ENCODE results near the gene FAXDC2. TPM values are rescaled to one million over a fixed set of nuclear protein-coding genes. Genes with fewer than 3 reads are reported as not detected.
A peak's percentile ranks its signal among the peaks of the same experiment; 100 is the strongest.

Gene FAXDC2
- total RNA-seq, 2 donors from 2014 or later: 0.43 TPM; not detected in 1

DNA sequence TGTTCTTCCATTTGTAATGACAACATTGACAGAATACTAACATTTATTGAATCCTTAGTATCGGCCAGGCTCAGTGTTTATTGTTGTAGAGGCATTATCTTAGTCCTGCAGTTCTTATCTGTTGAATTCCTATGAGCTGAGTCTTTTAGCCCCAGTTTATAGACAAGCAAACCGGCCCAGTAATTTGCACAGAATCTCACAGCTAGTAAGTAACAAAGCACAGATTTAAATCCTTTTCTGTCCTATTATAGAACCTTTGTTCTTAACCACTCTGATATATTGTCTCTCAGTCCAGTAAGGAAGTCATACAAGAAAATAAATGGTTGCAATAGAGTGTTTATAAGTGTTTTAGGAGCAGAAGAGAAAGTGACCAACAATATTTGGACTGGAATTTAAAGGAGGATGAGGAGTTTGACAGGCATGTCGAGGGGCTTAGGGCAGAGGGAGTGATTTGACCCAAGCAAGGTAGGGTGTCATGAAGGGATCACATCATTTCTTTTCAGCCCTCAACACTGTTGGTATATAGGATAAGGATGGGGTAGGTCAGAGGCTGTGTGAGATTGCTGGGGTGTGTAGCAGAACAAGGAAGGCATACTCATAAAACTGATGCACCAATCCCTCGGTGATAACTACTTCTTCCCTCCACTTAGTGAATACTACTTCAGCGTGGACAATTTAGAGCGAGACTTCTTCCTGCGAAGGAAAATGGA is 55.7 kb downstream of the FAXDC2 start:
- DNase-seq (no peak), ATAC-seq (replicated peaks in 1 of 2) (no peak)
- Mint-ChIP-seq H3K27ac (peak overlapping the region; percentile 12), H3K36me3 (ENCODE audit: insufficient read depth in 2 of 2) (peaks cover 8 to 37% of the 10 kb centered on the region in 2 donors), H3K27me3 (ENCODE audit: low read depth) (no peaks in the 10 kb centered on the region), H3K4me1 (ENCODE audit: low read depth) (peaks cover 6% of the 10 kb centered on the region), H3K4me3 (no peak overlapping the region), H3K9me3 (no peaks in the 10 kb centered on the region)

DNA sequence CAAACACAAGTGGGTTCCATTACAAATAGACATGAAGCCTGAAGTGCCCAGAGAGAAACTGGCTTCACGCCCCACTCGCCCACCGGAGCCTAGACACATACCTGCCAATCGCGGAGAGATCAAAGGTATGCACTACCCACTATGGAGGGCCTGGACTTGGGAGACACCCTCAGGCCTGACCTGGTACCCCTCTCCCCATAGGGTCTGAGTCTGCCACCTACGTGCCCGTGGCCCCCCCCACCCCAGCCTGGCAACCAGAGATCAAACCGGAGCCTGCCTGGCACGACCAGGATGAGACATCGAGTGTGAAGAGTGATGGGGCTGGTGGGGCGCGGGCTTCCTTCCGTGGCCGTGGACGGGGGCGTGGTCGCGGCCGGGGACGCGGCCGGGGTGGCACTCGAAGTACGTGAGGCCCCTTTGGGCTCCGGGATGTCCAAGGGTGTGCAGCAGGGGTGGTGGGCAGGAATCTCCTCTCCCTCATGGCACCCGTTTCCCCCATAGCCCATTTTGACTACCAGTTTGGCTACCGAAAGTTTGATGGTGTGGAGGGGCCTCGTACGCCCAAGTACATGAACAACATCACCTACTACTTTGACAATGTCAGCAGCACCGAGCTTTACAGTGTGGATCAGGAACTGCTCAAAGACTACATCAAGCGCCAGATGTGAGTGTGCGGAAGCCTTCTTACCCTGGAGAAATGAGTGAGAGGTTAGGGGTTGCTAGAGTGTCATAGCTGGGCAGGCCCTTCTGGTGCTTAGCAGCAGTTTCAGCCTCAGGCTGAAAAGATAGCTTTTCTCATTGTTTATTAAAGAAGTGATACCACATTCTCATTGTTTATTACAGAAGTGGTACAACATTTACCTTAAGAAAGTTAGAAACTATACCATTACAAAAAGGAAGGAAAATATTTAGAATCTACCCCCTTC is 56.5 kb downstream of the FAXDC2 start:
- Mint-ChIP-seq H3K9me3 (no peaks in the 10 kb centered on the region), H3K4me1 (ENCODE audit: low read depth) (no peaks in the 10 kb centered on the region), H3K4me3 (no peak overlapping the region), H3K36me3 (ENCODE audit: insufficient read depth in 2 of 2) (peaks cover 8 to 34% of the 10 kb centered on the region in 2 donors), H3K27me3 (ENCODE audit: low read depth) (no peaks in the 10 kb centered on the region), H3K27ac (no peak overlapping the region)
- no peak for DNase-seq
- ATAC-seq (replicated peaks in 1 of 2): no peak

DNA sequence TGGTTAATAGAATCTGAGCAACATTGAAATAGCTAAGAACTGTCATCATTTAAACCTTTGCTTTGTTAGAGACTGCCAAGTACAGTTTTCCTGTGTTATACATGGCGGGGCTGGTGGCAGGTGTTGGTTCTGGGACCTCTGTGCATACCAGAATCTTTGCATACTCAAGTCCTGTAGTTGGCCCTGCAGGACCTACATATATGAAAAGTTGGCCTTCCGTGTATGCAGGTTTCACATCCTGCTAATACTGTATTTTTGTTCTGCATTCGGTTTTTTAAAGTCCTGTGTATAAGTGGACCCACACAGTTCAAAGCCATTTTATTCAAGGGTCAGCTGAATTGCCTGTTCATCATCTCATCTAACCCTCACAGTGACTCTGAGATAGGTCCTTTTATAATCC is 58.9 kb downstream of the FAXDC2 start:
- H3K4me1 Mint-ChIP-seq (ENCODE audit: low read depth): peaks cover 8% of the 10 kb centered on the region
- ATAC-seq (replicated peaks in 1 of 2): no peak
- H3K27ac Mint-ChIP-seq: no peak overlapping the region
- H3K27me3 Mint-ChIP-seq (ENCODE audit: low read depth): no peaks in the 10 kb centered on the region
- no peak overlapping the region for H3K4me3 Mint-ChIP-seq
- no peaks in the 10 kb centered on the region for H3K9me3 Mint-ChIP-seq
- H3K36me3 Mint-ChIP-seq (ENCODE audit: insufficient read depth in 2 of 2): peaks cover 7 to 24% of the 10 kb centered on the region in 2 donors
- DNase-seq: no peak

DNA sequence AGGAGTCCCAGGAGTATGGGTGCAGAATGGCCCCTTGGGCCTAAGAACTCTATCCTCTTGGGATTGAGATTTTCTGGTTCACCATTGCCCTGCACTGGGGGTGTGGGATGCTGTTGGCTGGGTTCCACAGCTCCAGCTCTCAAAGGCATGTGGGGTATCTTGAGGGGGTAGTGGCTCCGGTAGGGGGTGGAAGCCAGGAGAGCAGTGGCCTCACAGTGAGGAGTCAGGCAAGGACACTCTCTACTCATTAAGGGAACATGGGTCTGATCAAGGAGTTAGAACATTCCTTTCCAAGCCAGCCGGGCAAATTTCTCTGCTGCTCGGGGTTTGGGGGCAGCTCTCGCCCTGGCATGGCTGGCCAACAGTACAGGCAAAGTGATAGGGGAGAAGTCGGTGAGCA is 62.2 kb downstream of the FAXDC2 start:
- DNase-seq: no peak
- Mint-ChIP-seq H3K27ac (peak overlapping the region; percentile 83), H3K27me3 (ENCODE audit: low read depth) (no peaks in the 10 kb centered on the region), H3K9me3 (no peaks in the 10 kb centered on the region), H3K4me1 (ENCODE audit: low read depth) (peaks cover 36% of the 10 kb centered on the region), H3K4me3 (no peak overlapping the region), H3K36me3 (ENCODE audit: insufficient read depth in 2 of 2) (peaks cover 2 to 10% of the 10 kb centered on the region in 2 donors)
- ATAC-seq (replicated peaks in 1 of 2): no peak

DNA sequence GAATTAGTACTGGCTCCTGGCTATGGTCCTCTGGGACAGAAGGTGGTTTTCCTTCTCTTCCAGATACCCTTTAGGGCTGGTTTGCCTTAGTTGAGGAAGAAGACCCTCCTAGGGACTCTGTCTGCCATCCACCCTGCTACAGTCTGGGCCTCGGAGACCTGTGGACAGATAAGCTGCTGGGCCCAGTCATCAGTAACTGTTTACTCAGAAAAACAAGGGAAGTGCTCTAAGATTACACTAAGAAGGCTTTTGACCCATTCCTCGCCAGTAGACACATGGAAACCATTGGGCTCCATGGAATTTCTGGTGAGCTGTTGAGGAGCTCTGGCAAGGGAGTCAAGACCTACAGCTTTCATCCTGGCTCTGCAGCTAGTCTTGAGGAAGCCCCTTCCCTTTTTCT is 64.0 kb downstream of the FAXDC2 start:
- DNase-seq (no peak), ATAC-seq (replicated peaks in 1 of 2) (no peak)
- Mint-ChIP-seq H3K27me3 (ENCODE audit: low read depth) (no peaks in the 10 kb centered on the region), H3K9me3 (no peaks in the 10 kb centered on the region), H3K36me3 (ENCODE audit: insufficient read depth in 2 of 2) (peaks cover 0 to 7% of the 10 kb centered on the region in 2 donors), H3K27ac (peak overlapping the region; percentile 58), H3K4me3 (no peak overlapping the region), H3K4me1 (ENCODE audit: low read depth) (peaks cover 53% of the 10 kb centered on the region)

DNA sequence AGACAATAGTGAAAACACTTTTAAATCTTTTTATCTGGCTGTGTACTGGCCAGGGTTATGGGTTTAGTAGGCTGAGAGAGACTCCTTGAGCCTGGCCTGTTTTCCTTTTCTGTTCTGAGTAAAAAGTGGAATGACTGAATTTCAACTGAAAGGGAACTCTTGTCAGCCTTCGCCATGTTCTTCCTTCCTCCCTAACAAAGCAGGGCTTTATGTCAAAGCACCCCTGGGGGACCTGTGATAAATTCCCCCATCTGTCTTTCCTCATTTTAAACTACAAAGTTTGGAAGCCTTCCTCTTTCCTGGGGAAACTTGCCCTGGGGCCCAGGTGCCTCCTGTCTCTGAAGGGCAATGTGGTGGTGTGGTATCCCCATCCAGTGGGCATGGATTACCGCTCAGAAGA is 65.5 kb downstream of the FAXDC2 start:
- Mint-ChIP-seq H3K4me3 (peak overlapping the region in 1 of 2 donors; percentile 42), H3K27me3 (ENCODE audit: low read depth) (no peaks in the 10 kb centered on the region), H3K27ac (peak overlapping the region; percentile 90), H3K36me3 (ENCODE audit: insufficient read depth in 2 of 2) (no peaks in the 10 kb centered on the region), H3K4me1 (ENCODE audit: low read depth) (peaks cover 69% of the 10 kb centered on the region), H3K9me3 (no peaks in the 10 kb centered on the region)
- DNase-seq (no peak), ATAC-seq (replicated peaks in 1 of 2) (no peak)

DNA sequence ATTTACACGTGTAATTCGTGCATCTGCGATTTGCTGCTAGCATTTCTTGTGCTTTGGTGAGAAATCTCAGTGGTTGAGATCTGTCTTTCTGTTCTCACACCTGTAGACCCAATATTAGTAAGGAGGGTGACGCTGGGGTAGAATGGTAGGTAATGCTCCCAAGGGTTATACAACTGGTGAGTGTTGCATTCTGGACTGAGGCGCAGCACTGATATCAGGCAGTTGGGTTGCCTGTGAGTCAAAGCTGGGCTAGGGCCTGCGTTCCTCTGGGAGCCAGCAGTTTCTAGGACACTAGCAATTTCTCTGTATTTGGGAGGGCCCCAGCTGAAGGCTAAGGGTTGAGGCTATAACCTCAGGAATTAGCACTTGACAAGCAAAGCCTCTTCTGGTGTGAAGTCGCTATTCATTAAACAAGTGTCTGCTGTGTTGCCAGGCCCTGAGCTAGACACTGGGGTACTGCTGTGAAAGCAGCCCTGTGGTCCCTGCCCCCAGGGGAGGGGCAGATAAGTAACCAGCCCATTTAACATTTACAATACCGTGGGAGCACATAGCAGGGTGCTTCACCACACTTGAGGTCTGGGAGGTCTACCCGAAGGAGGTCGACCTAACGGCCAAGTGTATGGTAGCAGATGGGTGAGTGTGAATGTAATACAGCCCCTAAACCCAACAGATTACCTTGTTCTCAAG is 66.5 kb downstream of the FAXDC2 start:
- DNase-seq (no peak), ATAC-seq (replicated peaks in 1 of 2) (peak; percentile 29 to 31)
- Mint-ChIP-seq H3K4me3 (peak overlapping the region in 1 of 2 donors; percentile 16), H3K27ac (peak overlapping the region; percentile 80), H3K4me1 (ENCODE audit: low read depth) (peaks cover 78% of the 10 kb centered on the region), H3K27me3 (ENCODE audit: low read depth) (no peaks in the 10 kb centered on the region), H3K36me3 (ENCODE audit: insufficient read depth in 2 of 2) (no peaks in the 10 kb centered on the region), H3K9me3 (no peaks in the 10 kb centered on the region)

DNA sequence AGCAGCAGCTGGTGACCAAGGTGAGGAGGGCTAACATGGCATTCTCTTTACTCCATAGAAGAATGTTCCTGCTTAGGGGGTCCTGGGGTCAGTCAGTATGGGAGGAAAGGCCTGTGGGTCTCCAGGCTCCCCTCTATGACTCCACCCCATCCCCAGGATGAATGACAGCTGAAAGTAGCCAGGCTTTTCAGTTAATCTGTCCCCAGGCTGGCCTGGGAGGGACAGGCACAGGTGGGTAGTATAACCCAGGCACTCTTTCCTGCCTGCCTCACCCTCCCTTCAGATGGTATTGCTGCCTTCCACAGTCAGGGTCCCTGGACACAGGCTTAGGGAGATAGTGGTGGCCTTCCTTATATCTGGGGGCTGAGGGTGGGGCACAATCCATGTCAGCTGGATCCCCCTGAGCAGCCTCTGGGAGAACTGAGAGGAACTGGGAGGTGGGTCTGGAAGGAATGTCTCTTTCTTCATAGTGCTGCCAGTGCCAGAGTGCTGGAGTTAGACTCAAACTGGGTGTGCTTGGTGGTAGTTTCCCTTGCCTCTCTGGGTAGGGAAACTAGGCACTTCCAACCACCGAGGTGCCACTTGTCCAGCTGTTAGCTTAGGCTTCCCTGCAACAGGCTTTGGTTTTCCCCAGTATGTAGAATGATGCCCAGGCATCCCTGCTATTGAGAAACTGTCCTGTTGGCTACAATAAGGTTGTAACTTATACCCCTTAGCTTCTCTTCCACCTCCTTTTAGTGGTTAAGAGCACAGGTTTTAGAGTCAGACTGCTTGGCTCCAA is 67.4 kb downstream of the FAXDC2 start:
- Mint-ChIP-seq H3K36me3 (ENCODE audit: insufficient read depth in 2 of 2) (no peaks in the 10 kb centered on the region), H3K27me3 (ENCODE audit: low read depth) (no peaks in the 10 kb centered on the region), H3K27ac (peak overlapping the region; percentile 80), H3K4me3 (peak overlapping the region in 1 of 2 donors; percentile 16), H3K9me3 (no peaks in the 10 kb centered on the region), H3K4me1 (ENCODE audit: low read depth) (peaks cover 75% of the 10 kb centered on the region)
- DNase-seq (no peak), ATAC-seq (replicated peaks in 1 of 2) (no peak)

DNA sequence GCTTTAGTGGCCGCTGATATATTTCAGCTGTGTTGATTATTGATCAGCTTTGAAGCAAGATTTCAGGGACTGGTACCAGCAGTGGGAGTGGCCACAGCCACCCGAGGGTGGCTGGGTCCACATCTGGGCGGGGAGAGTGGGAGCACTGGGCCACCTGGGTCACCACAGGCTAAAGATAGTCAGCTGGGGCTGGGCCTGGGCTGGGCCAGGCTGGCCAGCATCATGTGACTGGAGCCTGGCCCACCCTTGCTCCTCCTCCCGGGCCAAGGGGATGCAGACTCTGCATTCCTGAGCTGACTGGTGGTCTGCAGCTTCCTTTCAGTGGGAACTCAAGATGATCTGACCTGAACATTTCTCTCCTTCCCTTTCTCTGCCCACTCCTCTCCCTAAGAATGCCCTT is 68.1 kb downstream of the FAXDC2 start:
- Mint-ChIP-seq H3K27me3 (ENCODE audit: low read depth) (no peaks in the 10 kb centered on the region), H3K4me3 (no peak overlapping the region), H3K9me3 (no peaks in the 10 kb centered on the region), H3K4me1 (ENCODE audit: low read depth) (peaks cover 76% of the 10 kb centered on the region), H3K27ac (peak overlapping the region; percentile 75), H3K36me3 (ENCODE audit: insufficient read depth in 2 of 2) (no peaks in the 10 kb centered on the region)
- DNase-seq (no peak), ATAC-seq (replicated peaks in 1 of 2) (peak in 1 of 2 donors; percentile 26)

DNA sequence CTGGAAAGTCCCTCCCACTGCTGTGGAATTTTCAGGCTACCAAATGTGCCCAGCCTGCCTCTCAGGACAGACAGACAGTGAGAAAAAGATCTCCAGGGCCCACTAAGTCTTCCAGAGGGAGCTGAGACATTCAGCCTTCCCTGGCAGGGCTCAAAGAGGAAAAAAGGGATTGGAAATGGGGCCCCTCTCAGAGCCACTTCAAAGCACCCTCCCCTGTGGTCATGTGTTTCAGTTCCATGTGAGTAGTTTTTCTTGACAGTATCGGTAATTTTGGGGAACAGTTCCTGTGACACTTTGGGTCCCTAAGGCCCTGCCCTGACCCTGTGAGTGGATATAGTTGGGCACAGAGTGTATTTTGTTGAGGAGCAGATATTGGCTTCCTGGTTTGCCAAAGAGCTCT is 70.3 kb downstream of the FAXDC2 start:
- no peak for ATAC-seq (replicated peaks in 1 of 2)
- H3K4me1 Mint-ChIP-seq (ENCODE audit: low read depth): peaks cover 75% of the 10 kb centered on the region
- no peak for DNase-seq
- no peaks in the 10 kb centered on the region for H3K9me3 Mint-ChIP-seq
- H3K27ac Mint-ChIP-seq: peak overlapping the region; percentile 71
- H3K27me3 Mint-ChIP-seq (ENCODE audit: low read depth): no peaks in the 10 kb centered on the region
- no peak overlapping the region for H3K4me3 Mint-ChIP-seq
- no peaks in the 10 kb centered on the region for H3K36me3 Mint-ChIP-seq (ENCODE audit: insufficient read depth in 2 of 2)

DNA sequence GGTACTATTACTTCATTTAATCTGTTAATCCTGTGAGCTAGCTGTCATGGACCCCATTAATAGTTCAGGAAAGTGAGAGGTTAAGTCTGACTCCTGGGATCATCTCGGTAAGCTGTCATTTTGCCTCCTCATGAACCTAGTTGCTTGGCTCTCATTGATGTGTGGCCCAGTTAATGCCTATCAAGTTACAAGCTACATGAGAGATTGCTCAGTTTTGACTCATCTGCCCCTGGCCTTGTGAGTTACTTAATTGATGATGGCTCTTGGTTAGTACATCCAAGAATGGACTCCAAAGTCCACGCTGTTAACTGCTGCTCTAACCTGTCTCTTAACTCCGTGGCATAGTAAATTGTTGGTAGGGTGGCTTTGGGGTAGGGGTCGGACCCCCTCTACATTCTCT is 71.3 kb downstream of the FAXDC2 start:
- Mint-ChIP-seq H3K27ac (no peak overlapping the region), H3K36me3 (ENCODE audit: insufficient read depth in 2 of 2) (peaks cover 0 to 3% of the 10 kb centered on the region in 2 donors), H3K4me3 (no peak overlapping the region), H3K27me3 (ENCODE audit: low read depth) (no peaks in the 10 kb centered on the region), H3K9me3 (no peaks in the 10 kb centered on the region), H3K4me1 (ENCODE audit: low read depth) (peaks cover 73% of the 10 kb centered on the region)
- ATAC-seq (replicated peaks in 1 of 2) (peak in 1 of 2 donors; percentile 29), DNase-seq (no peak)

DNA sequence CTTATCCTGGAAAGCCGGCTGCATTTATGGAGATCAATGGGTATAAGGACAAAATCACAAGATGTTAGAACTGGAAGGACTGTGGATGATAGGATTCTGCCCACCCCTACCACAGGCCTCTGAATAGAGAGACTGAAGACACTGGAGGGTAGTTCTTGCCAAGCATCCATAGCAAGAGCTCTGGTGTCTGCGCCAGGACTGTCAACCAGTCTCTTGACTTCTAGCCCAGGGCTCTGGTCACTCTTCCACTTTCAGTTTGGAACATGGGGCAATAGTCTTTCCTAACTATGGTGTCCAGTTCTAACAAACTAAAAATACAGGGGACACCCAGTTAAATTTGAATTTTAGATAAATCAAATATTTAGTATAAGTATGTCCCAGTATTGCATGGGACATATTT is 71.9 kb downstream of the FAXDC2 start:
- Mint-ChIP-seq H3K27ac (no peak overlapping the region), H3K27me3 (ENCODE audit: low read depth) (no peaks in the 10 kb centered on the region), H3K36me3 (ENCODE audit: insufficient read depth in 2 of 2) (peaks cover 0 to 3% of the 10 kb centered on the region in 2 donors), H3K9me3 (no peaks in the 10 kb centered on the region), H3K4me3 (no peak overlapping the region), H3K4me1 (ENCODE audit: low read depth) (peaks cover 70% of the 10 kb centered on the region)
- DNase-seq (no peak), ATAC-seq (replicated peaks in 1 of 2) (no peak)

Measured in activated T-cell treated with anti-CD3 and anti-CD28 coated beads, Interleukin-2, amount 50 U/mL, for 72 hours (primary cell).